Smooth muscle cell (in vitro differentiated cells): ENCODE measurements around the gene CERK. TPM values are rescaled to one million over a fixed set of nuclear protein-coding genes. Genes with fewer than 3 reads are reported as not detected.

Experiments used
- DNase-seq: peaks from one replicate; lab custom pipeline; 2025; ENCODE audit not compliant: unreplicated experiment; lab: John Stamatoyannopoulos, UW
- H2AFZ ChIP-seq: fragments of 200-600 bp; sonication (generic); 2 replicates; pipeline ENCODE4 v1.6.0; 2016; ENCODE audit warnings: antibody characterized with exemption, low read depth, mild to moderate bottlenecking
- H3F3A ChIP-seq: fragments of 200-600 bp; sonication (generic); 2 replicates; pipeline ENCODE4 v1.6.0; 2017; ENCODE audit warnings: antibody characterized with exemption, low read depth
- H3K27ac ChIP-seq: fragments of 200-600 bp; sonication (generic); 2 replicates; pipeline ENCODE4 v1.5.1; 2016; ENCODE audit warnings: low read depth, mild to moderate bottlenecking
- H3K27me3 ChIP-seq: fragments of 200-600 bp; sonication (generic); 2 replicates; pipeline ENCODE4 v1.6.1; 2016; ENCODE audit warnings: low read depth, mild to moderate bottlenecking
- H3K36me3 ChIP-seq: fragments of 200-600 bp; sonication (generic); 2 replicates; pipeline ENCODE4 v1.5.1; 2016; ENCODE audit warnings: low read depth
- H3K4me1 ChIP-seq: fragments of 200-600 bp; sonication (generic); 2 replicates; pipeline ENCODE4 v1.5.1; 2016; ENCODE audit warnings: low read depth
- H3K4me2 ChIP-seq: fragments of 200-600 bp; sonication (generic); 2 replicates; pipeline ENCODE4 v1.6.0; 2016; ENCODE audit warnings: mild to moderate bottlenecking
- H3K4me3 ChIP-seq: fragments of 200-600 bp; sonication (generic); 2 replicates; pipeline ENCODE4 v1.5.1; 2016; ENCODE audit warnings: mild to moderate bottlenecking
- H3K79me2 ChIP-seq: fragments of 200-600 bp; sonication (generic); 2 replicates; pipeline ENCODE4 v1.6.0; 2016; ENCODE audit warnings: low read depth, mild to moderate bottlenecking
- H3K9ac ChIP-seq: fragments of 200-600 bp; sonication (generic); 2 replicates; pipeline ENCODE4 v1.6.0; 2016; ENCODE audit warnings: low read depth
- H3K9me3 ChIP-seq: fragments of 200-600 bp; sonication (generic); replicated peaks from 2 replicates; pipeline ENCODE4 v1.5.1; 2016; ENCODE audit warnings: low read depth
- H4K20me1 ChIP-seq: fragments of 200-600 bp; sonication (generic); 2 replicates; pipeline ENCODE4 v1.6.0; 2016; ENCODE audit warnings: low read depth
- WGBS: methylation state at CpG from one replicate; pipeline ENCODE4 v1.1.7; 2016; ENCODE audit warnings: low lambda C conversion rate; 5-methylcytosine and 5-hydroxymethylcytosine counted together
- polyA plus RNA-seq: library from polyadenylated mRNA; unstranded; fragments of >200 nt; fragmentation: Nextera tagmentation; extraction: Ambion mirVana; gene quantifications from 2 replicates; pipeline ENCODE4 v1.2.1, GENCODE V29; 2016
- total RNA-seq: library from RNA; depleted of rRNA; stranded (reverse); fragments of >200 nt; gene quantifications from 2 replicates; pipeline ENCODE4 v1.2.3, GENCODE V29; 2014
- TF ChIP-seq, protein P1 (sequence below): fragments of 200-600 bp; sonication (generic); IDR thresholded peaks from 2 replicates; pipeline ENCODE4 v1.5.1; 2017; ENCODE audit warnings: borderline replicate concordance, mild to moderate bottlenecking, antibody characterized with exemption; ENCODE audit not compliant: insufficient read depth, poor library complexity, severe bottlenecking

The CERK gene
- total and polyA plus RNA-seq, 2 experiments from 2014 or later: 25.4 to 25.6 TPM

DNA sequence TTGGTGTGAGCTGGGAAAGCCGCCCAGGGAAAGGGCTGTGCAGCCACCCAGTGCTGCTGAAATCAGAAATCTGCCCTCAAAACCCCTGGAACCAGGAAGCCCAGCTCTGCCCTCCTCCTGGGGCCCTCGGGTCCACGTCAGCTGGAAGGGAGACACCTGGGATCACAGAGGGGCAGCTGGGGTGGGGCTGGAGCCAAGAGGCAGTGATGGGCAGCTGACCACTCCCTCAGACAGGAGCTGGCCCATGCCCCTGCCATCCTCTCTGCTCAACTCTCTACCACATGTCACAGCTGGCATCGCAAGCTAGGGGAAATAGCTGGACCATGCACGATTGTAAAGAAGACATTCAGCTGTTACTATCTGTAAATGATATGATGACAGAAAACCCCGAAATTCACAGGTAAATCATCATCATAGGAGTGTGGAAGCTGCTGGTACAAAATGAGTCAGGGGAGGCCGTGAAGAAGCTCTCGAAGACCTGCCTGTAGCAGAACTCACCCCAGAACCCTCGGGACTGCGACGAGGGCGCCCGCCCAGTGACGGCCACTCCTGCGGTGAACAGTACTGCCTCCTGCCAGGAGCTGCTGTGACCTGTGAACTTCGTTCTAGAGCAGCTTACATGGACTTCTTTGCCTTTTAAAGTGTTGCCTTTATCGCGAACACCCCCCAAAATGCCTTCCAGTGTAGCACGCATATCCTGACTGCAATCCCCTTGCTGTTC, 55.9 kb downstream of the CERK start:
- TF ChIP-seq, protein P1, sequence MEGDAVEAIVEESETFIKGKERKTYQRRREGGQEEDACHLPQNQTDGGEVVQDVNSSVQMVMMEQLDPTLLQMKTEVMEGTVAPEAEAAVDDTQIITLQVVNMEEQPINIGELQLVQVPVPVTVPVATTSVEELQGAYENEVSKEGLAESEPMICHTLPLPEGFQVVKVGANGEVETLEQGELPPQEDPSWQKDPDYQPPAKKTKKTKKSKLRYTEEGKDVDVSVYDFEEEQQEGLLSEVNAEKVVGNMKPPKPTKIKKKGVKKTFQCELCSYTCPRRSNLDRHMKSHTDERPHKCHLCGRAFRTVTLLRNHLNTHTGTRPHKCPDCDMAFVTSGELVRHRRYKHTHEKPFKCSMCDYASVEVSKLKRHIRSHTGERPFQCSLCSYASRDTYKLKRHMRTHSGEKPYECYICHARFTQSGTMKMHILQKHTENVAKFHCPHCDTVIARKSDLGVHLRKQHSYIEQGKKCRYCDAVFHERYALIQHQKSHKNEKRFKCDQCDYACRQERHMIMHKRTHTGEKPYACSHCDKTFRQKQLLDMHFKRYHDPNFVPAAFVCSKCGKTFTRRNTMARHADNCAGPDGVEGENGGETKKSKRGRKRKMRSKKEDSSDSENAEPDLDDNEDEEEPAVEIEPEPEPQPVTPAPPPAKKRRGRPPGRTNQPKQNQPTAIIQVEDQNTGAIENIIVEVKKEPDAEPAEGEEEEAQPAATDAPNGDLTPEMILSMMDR: no peak
- WGBS: 92% methylated on average over 19 of the region's 19 CpGs
- no peak overlapping the region for H3K4me2 ChIP-seq
- H3K9ac ChIP-seq: no peak overlapping the region
- no peaks in the 10 kb centered on the region for H3K79me2 ChIP-seq
- no peak overlapping the region for H3K27ac ChIP-seq
- no peaks in the 10 kb centered on the region for H3K27me3 ChIP-seq
- H3K9me3 ChIP-seq: no peaks in the 10 kb centered on the region
- no peak overlapping the region for H2AFZ ChIP-seq
- H3F3A ChIP-seq: no peaks in the 10 kb centered on the region
- H3K36me3 ChIP-seq: no peaks in the 10 kb centered on the region
- no peaks in the 10 kb centered on the region for H4K20me1 ChIP-seq
- no peak for DNase-seq
- H3K4me3 ChIP-seq: no peak overlapping the region
- no peaks in the 10 kb centered on the region for H3K4me1 ChIP-seq

DNA sequence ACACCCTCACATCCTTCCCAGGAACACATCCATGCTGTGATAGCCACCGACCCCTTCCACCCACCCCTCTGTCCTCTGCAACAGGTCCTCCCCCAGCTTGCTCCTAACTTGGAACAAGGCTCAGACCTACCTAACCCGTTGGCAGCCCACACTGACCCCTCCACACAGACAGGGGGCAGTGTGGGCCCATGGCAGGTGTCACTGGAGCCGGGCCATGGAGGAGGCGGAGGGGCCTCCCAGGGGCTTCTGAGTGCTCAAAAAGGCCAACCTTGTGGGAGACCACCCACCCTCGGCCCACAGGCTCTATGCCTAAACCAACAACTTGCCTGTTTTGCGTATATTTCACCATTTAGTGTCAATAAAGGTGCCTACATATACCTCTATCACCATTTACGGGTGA, 57.0 kb downstream of the CERK start:
- no peaks in the 10 kb centered on the region for H4K20me1 ChIP-seq

DNA sequence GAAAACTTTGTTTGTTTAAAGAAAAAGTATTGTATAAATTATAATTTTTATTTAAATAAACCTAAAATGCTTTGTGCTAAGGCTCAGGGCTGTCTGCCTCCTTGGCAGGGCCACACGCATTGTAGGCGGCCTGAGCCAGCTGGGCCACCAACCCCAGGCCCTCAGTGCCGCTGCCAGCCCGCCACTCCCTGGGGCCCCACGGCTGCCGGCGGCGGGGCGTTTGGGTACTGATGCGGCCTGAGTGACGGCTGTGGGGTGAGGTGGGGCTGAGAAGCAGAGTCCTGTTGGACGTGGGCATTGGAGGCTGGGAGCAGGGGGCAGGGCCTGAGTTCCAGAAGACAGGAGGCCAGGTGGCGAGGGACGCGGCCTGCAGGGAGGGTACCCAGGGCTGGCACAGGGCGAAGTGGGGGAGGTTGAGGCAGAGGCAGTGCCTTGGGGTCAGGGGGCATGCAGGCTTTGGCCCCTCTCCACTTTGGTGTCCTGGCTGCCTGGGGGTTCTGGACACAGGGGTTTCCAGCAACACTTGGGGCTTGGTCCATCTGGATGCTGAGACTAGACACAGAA, 58.3 kb downstream of the CERK start:
- H3K27ac ChIP-seq: no peak overlapping the region
- H2AFZ ChIP-seq: no peak overlapping the region
- H3K4me2 ChIP-seq: no peak overlapping the region
- no peak overlapping the region for H3K4me3 ChIP-seq
- H3K4me1 ChIP-seq: no peaks in the 10 kb centered on the region
- no peaks in the 10 kb centered on the region for H3K79me2 ChIP-seq
- no peak overlapping the region for H3K9ac ChIP-seq
- TF ChIP-seq, protein P1: no peak
- no peaks in the 10 kb centered on the region for H3K9me3 ChIP-seq
- H3K27me3 ChIP-seq: no peaks in the 10 kb centered on the region
- no peaks in the 10 kb centered on the region for H3K36me3 ChIP-seq
- 96% methylated on average over 16 of the region's 16 CpGs for WGBS
- no peaks in the 10 kb centered on the region for H4K20me1 ChIP-seq
- H3F3A ChIP-seq: no peaks in the 10 kb centered on the region
- DNase-seq: no peak

More for the DNA sequence above, 57.0 kb downstream of the CERK start:
- no peak overlapping the region for H2AFZ ChIP-seq
- H3K4me3 ChIP-seq: no peak overlapping the region
- H3K9ac ChIP-seq: no peak overlapping the region
- TF ChIP-seq, protein P1: no peak
- H3K9me3 ChIP-seq: no peaks in the 10 kb centered on the region
- H3K27ac ChIP-seq: no peak overlapping the region
- whole genome bisulfite sequencing: 98% methylated on average over 7 of the region's 7 CpGs
- no peak for DNase-seq
- no peaks in the 10 kb centered on the region for H3K36me3 ChIP-seq
- H3K27me3 ChIP-seq: no peaks in the 10 kb centered on the region
- no peaks in the 10 kb centered on the region for H3K79me2 ChIP-seq
- no peak overlapping the region for H3K4me2 ChIP-seq
- H3K4me1 ChIP-seq: no peaks in the 10 kb centered on the region
- no peaks in the 10 kb centered on the region for H3F3A ChIP-seq
